NCI-H2029 treated with DMSO at 0.1 percent for 48 hours (cell line): ENCODE data around the gene EBNA1BP2.
"Not testable (repeated sequence)": the region's sequence is repeated elsewhere in the genome, so short reads cannot be mapped to it uniquely, and the experiment has no call there.

Experiments used
- DNase-seq: peaks from one replicate; lab custom pipeline; 2025; lab: John Stamatoyannopoulos, UW

The EBNA1BP2 gene

DNA sequence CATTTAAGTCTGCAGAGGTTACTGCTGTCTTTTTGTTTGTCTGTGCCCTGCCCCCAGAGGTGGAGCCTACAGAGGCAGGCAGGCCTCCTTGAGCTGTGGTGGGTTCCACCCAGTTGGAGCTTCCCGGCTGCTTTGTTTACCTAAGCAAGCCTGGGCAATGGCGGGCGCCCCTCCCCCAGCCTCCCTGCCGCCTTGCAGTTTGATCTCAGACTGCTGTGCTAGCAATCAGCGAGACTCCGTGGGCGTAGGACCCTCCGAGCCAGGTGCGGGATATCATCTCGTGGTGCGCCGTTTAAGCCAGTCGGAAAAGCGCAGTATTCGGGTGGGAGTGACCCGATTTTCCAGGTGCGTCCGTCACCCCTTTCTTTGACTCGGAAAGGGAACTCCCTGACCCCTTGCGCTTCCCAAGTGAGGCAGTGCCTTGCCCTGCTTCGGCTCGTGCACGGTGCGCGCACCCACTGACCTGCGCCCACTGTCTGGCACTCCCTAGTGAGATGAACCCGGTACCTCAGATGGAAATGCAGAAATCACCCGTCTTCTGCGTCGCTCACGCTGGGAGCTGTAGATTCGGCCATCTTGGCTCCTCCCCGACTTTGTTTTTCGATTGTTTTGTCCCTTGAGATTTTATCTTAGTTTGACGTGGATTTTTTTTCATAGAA lies 52.0 kb downstream of the EBNA1BP2 start:
- not testable (repeated sequence) for DNase-seq
